ENCODE results near the gene PARD6B. TPM values are rescaled to one million over a fixed set of nuclear protein-coding genes. Genes with fewer than 3 reads are reported as not detected.

PARD6B gene
- total and polyA plus RNA-seq, 2 donors (not counting 3 experiments of a cell fraction or from before 2014, with no cell fraction given) = 0.03 TPM; not detected in 1

GRCh38 chr20:50798650-50799049 lies 67.3 kb downstream of the PARD6B start:
- ChIA-PET POLR2A (no interaction called here), CTCF (interaction anchor here (0.9 to 1.1 kb wide), 2 partner anchors 8 to 20 kb away, joined by 3 read pairs; no protein-coding TSS in a partner anchor)
- Histone ChIP-seq H3K27ac (ENCODE audit: insufficient read depth, low read depth, low read length) (no peak overlapping the region), H3K4me1 (ENCODE audit: control insufficient read depth, extremely low read depth, insufficient read depth, low read length) (peaks cover 6% of the 10 kb centered on the region), H3K9me1 (replicated peaks; ENCODE audit: control insufficient read depth, extremely low read depth, insufficient read depth, low read length) (no peaks in the 10 kb centered on the region), H3K9me3 (replicated peaks; ENCODE audit: control insufficient read depth, insufficient read depth, low read length) (no peaks in the 10 kb centered on the region), H3K27me3 (ENCODE audit: control insufficient read depth in 2 of 2, insufficient read depth in 2 of 2, low read length in 2 of 2) (no peaks in the 10 kb centered on the region), H4K20me1 (replicated peaks; ENCODE audit: control insufficient read depth, extremely low read depth, insufficient read depth, low read length) (no peaks in the 10 kb centered on the region), H2AFZ (ENCODE audit: low read depth, low read length) (no peak overlapping the region), H3K9ac (replicated peaks; ENCODE audit: extremely low read depth, insufficient read depth, low read length) (no peak overlapping the region), H3K4me2 (ENCODE audit: insufficient read depth, low read length) (no peak overlapping the region), H3K79me2 (ENCODE audit: control insufficient read depth, insufficient read depth, low read length) (no peaks in the 10 kb centered on the region), H3K4me3 (replicated peaks in 1 of 3; ENCODE audit: insufficient read depth in 1 of 3, low read depth in 1 of 3, low read length in 3 of 3) (no peak overlapping the region), H3K36me3 (ENCODE audit: control insufficient read depth in 2 of 2, extremely low read depth in 1 of 2, insufficient read depth in 2 of 2, low read length in 2 of 2) (no peaks in the 10 kb centered on the region)
- dilution Hi-C loops (cut with MboI; ENCODE audit: extremely low pct_ligation_motif_present, low sequenced_read_pairs) = no loop called here
- DNase-seq (ENCODE audit: low read depth, low spot score) (no peak), FAIRE-seq (no peak)
- intact Hi-C loops (cut with micrococcal nuclease) = no loop called here
- no TSS peak for BruUV-seq (replicated peaks)
- TF ChIP-seq JUN (IDR thresholded peaks at IDR 0.05; ENCODE audit: borderline replicate concordance, insufficient read depth, insufficient read length, low read depth) (no peak), POLR2AphosphoS5 (IDR thresholded peaks at IDR 0.05; ENCODE audit: insufficient read depth, low read depth, low read length) (no peak), MAX (IDR thresholded peaks at IDR 0.05; ENCODE audit: insufficient read depth, insufficient read length) (no peak), EZH2 (IDR thresholded peaks at IDR 0.05; ENCODE audit: borderline replicate concordance, low read depth, low read length, severe bottlenecking) (no peak), POLR2A (IDR thresholded peaks at IDR 0.05; ENCODE audit: low read depth, low read length) (no peak), MYC (IDR thresholded peaks at IDR 0.05; ENCODE audit: low read depth, low read length) (no peak), FOS (IDR thresholded peaks at IDR 0.05; ENCODE audit: borderline replicate concordance, insufficient read depth, low read length) (no peak), CTCF (IDR thresholded peaks at IDR 0.05; ENCODE audit: extremely low read depth in 1 of 2, insufficient read depth in 1 of 2, low read depth in 1 of 2, low read length in 2 of 2) (no peak), GATA2 (IDR thresholded peaks at IDR 0.05; ENCODE audit: insufficient read depth, insufficient read length, low read depth, low read length) (no peak)

Data from endothelial cell of umbilical vein (primary cell).